Stimulated activated CD8-positive, alpha-beta memory T cell treated with anti-CD3 and anti-CD28 coated beads, Interleukin-2, amount 100 ng/mL, for 1 hour (primary cell): ENCODE data around the gene KCNH4.
"Not testable (repeated sequence)": the region's sequence is repeated elsewhere in the genome, so short reads cannot be mapped to it uniquely, and the experiment has no call there.

ENCODE experiments used
- DNase-seq, 2 donors: peaks; one replicate each; pipeline ENCODE4 v3.0.0-alpha.2; 2020; ENCODE audit warnings: low read depth in 2 of 2

Gene KCNH4

DNA sequence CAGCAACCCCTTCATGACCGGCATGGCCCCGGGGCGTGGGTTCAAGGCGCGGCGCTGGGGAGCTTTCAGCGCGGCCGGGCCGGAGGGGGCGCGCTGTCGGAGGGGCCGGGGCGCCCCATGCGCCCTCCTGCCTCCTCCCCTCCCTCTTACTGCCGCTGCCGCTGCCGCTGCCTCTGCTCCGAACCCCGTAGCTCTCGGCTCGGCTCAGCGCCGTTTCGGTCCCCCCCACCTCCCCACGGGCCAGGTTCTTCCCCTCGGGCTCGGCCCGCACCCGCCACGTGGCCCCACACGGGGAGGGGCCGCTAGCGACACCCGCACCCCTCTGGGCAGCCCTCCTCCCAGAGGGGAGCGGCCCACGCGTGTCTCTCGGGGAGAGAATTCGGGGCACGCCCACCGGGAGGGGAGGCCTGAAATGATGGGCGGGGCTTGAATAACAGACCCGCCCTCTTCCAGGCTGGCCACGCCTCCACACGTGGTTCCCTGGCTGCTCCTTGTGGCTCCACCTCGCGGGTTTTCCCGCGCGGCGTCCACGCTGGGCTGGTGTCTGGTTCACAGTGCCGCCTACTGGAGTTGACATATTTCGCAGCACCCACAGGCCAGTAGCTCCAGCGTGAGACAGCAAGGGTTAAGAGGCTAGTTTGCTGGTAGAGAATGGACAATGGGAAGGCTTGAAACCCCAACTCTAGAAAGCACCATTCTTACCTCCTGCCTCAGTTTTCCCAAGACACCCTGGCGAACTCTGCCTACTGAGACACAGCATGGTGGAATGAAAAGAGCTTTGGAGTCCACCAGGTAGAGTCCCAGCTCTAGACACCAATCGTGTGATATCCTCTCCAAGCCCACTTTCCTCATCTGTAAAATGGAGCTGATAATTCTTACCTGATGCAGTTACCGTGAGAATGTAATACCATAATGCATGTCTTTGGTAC lies at the start of gene KCNH4:
TSS of gene KCNH4 (minus strand) at position 221 of the 929 bp plus-strand sequence. CDS start at position 24, 197 bp downstream.
- DNase-seq: peak; percentile 57 to 61

DNA sequence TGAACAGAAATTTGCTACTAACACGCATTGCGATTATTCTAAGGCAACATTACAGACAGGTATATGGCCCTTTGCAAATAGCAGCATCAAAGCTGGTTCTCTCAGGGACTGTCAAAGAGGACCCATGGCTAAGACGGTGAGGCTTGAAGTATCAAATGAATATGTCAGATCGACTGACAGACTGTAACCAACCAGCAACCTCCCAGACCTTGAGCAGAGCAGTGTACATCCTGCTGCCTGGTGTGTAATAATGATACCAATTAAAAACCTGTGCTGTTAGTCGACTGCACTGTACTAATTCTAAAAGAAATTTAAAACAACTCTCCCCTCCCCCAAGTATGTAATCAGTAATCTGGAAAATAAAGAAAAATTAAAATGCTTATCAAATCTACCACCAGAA lies 49.3 kb upstream of the KCNH4 start:
- DNase-seq: no peak

- DNase-seq: no peak
Observed at GRCh38 chr17:42227849-42228700, 47.1 kb upstream of the KCNH4 start.

DNA sequence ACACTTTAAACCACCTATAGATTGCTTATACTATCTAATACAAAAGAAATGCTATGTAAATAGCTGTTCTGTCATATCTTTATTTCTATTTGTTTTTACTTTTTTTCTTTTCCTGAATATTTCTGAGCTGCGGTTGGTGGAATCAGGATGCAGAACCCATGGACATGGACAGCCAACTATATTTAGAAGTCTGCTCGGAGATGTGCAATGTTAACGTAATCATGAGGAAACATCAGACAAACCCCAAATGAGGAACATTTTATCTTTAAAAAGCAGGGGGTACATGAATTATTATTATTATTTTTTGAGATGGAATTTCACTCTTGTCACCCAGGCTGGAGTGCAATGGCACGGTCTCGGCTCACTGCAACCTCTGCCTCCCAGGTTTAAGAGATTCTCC lies 44.7 kb upstream of the KCNH4 start:
- DNase-seq: no peak

DNA sequence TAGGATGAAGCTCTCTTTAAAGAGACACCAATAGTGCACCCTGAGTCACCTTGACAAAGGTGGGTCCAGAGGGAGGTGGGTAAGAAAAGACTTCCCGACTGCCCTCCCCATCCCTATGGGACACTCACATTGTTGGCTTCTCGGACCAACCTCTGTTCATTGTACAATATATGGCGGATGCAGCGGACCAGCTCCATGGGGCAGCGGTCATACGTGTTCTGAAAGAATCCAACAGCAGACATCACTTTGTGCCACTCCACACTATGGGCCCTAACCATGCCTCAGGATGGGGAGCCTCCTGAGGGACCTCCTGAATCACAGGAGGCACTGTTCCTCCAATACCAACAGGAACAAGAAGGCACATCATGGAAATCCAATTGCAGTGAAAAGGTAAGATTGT lies 43.7 kb upstream of the KCNH4 start:
- DNase-seq: no peak

GRCh38 chr17:42221886-42222745 lies 41.2 kb upstream of the KCNH4 start:
- peak in 1 of 2 donors; percentile 28 for DNase-seq

- DNase-seq: not testable (repeated sequence)
Observed at GRCh38 chr17:42219280-42219679, 38.3 kb upstream of the KCNH4 start.

DNA sequence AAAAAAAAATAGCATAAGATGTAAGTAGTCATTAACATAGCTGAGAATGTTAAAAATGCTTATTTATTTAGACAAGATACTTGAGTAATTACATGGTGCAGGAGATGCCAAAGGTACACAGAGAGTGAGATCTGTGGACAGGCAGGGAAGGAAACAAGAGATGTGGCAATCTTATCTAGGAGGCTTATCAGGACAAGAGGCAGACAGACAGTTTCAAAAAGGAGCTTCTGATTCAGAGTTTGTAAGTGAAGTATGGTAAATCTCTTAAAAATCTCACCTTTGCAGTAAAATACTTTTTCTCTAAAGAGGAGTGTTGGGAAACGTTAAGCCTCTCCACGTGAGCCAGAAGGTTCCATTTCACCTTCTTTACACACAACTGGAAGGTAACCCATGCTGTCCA lies 33.2 kb upstream of the KCNH4 start:
- DNase-seq: no peak

DNA sequence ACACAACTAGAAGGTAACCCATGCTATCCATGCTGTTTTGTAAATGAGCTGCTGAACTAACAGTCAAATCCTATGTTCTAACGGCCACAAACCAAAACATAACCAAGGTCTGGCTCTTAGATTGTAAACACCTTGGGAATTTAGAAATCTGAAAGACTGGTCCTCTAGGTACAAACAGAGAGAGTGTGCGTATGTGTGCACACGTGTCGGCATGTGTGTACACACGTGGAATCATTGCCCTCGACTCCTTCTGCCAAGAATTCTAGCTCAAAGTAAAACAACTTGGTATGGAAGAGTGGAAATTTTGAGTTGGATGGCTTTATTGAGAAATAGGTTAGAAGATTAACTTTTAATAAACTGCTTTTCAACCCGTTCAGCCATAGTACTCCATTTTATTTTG lies 31.4 kb upstream of the KCNH4 start:
- no peak for DNase-seq

DNA sequence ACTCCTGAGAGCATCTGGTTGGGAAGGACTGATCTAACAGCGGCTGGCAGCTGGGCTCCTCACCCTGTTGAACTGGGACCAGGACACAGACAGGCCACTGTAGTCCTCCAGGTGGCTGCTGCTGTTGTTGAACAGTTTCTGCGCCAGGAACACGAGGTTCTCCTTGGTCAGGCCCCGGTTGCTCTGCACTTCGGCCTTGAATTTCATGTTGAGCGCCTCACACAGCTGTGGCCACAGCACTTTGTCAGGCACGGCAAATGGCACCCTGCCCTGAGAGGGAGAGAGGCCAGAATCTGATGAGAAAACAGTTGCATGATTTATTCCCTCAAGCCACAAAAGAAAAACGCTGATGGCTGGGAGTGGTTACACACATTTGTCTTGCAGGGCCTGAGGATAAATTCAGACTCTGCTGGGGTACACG lies 31.0 kb upstream of the KCNH4 start:
- DNase-seq: not testable (repeated sequence)

DNA sequence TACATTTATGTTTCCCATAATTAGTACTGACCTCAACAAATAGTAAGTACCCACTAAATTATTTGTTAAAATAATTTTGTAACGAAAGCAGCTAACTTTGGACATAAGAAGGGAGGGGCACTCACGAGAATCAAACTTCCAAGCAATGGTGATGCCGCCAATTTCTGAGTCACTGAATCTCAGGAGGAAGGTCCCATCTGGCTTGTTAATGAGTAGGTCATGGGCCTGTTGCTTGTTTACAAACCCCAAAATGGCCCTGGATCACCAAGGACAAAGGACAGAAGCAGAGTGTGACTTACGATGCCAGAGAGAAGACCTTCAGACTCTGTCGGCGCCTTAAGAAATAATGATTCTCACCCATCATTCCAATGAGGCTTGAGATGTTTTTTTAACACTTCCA lies 29.1 kb upstream of the KCNH4 start:
- no peak for DNase-seq

DNA sequence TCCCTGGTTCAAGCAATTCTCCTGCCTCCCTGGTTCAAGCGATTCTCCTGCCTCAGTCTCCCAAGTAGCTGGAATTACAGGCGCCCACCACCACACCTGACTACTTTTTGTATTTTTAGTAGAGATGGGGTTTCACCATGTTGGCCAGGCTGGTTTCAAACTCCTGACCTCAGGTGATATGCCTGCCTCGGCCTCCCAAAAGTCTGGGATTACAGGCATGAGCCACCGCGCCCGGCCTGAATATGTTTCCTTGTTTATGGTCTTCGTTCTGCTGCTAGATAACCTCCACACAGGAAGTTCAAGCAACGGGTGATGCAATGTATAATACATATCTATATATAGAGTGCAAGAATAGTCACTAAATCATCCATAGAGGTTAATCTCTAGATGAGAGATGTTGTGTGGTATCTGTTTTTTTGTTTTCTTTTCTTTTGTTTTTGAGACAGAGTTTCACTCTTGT lies 25.2 kb upstream of the KCNH4 start:
- not testable (repeated sequence) for DNase-seq

- DNase-seq: no peak
Observed at GRCh38 chr17:42203354-42203753, 22.4 kb upstream of the KCNH4 start.

GRCh38 chr17:42202696-42203095 lies 21.8 kb upstream of the KCNH4 start:
- no peak for DNase-seq

DNA sequence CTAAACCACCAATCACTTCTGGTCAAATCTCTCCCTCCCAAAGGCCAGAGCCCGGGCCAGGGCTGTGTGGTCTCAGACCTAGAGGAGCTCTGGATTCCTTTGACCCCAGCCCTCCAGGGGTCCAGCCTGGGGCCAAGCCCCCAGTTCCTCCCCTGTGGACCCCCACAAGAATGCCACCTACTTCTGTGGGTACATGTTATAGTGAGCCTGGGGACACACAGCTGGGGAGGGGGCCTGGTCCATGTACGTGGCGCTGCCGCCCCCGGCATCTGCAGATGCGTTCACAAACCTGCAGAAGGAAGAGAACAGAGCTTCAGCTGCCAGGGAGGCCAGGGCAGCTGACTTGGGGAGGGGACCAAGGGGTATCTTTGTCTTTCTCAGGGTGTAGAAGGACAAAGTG lies 21.2 kb upstream of the KCNH4 start:
- no peak for DNase-seq

DNA sequence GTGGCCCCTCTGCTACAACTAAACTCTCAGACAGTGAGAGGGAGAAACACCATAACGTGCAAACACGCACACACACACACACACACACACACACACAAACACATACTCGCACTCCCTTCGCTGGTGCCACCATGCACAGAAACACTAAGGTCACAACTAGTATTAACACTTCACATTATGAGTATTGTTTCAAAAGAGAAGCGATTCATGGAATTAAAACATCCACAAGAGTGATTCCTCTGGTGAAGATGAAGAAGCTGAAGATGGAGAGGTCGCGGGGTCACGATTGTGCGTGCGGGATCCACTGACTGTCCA lies 20.5 kb upstream of the KCNH4 start:
- no peak for DNase-seq

- no peak for DNase-seq
Observed at GRCh38 chr17:42200706-42201457, 19.9 kb upstream of the KCNH4 start.

DNA sequence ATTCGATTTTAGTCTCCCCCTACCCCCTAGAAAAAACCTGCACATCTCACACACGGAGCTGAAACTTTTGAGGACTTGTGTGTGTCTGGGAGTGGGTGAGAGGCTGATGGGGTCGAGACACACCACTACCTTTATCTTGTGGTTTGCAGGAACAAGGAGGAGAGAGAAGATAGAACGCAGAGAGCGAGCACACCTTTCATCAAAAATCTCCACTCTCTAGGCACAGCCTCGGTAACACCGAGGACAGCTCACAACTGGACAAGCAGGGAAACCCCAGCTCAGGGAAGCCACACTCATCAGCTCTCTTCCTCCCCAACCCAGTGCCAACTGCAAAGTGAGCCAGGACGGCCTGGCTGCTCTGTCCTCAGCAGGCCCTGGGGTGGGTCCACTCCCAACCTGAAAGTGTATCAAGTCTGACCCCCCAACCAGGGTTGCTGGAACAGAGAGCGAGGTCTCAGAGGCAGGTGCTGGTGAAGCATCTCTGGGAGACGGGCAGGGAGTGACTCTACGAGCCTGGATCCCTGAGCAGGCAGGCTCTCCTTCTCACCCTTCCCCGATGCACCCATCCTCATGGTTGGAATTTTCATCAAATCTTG lies 18.6 kb upstream of the KCNH4 start:
- DNase-seq: no peak

GRCh38 chr17:42198897-42199296 lies 18.0 kb upstream of the KCNH4 start:
- no peak for DNase-seq

DNA sequence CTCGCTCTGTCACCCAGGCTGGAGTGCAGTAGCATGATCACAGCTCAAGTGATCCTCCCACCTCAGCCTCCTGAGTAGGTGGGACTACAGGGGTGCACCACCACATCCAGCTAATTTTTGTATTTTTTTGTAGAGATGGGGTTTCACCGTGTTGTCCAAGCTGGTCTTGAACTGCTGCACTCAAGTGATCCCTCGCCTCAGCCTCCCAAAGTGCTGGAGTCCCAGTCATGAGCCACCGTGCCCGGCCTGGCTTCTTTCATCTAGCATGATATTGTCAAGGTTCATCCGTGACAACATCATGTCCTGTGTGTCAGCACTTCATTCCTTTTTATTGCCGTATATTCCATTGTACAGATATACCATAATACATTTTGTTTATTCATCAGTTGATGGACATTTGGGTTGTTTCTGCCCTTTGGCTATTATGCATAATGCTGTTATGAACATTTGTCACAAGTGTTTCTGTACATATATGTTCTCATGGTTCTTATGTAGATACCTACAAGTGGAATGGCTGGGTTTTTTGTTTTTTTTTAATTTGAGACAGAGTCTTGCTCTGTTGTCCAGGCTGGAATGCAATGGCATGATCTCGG lies 16.7 kb upstream of the KCNH4 start:
- DNase-seq: no peak
